GM18505 (cell line): ENCODE results near the gene SFMBT2.

ENCODE experiments used
- ATAC-seq: cut with Tn5 transposase; IDR thresholded peaks from one replicate; pipeline ENCODE4 v1.9.1; 2021; ENCODE audit not compliant: unreplicated experiment
- POLR2A ChIP-seq: IDR thresholded peaks from 4 replicates; pipeline ENCODE4 v1.6.1; 2011; ENCODE audit warnings: borderline replicate concordance; ENCODE audit not compliant: insufficient read depth, insufficient read length; ENCODE audit errors: extremely low read depth

Gene SFMBT2

GRCh38 chr10:7351894-7352293, 58.9 kb downstream of the SFMBT2 start:
- ATAC-seq: no peak
- TF ChIP-seq POLR2A: no peak

- TF ChIP-seq POLR2A: no peak
- ATAC-seq: no peak
Observed at GRCh38 chr10:7350541-7351195, 60.2 kb downstream of the SFMBT2 start.

GRCh38 chr10:7345717-7346116, 65.1 kb downstream of the SFMBT2 start:
- ATAC-seq: no peak

GRCh38 chr10:7343040-7343439, 67.8 kb downstream of the SFMBT2 start:
- no peak for ATAC-seq
- no peak for TF ChIP-seq POLR2A

More at GRCh38 chr10:7345717-7346116, 65.1 kb downstream of the SFMBT2 start:
- TF ChIP-seq POLR2A: no peak

- TF ChIP-seq POLR2A: no peak
- no peak for ATAC-seq
Observed at GRCh38 chr10:7340179-7340874, 70.5 kb downstream of the SFMBT2 start.

- ATAC-seq: no peak
- no peak for TF ChIP-seq POLR2A
Observed at GRCh38 chr10:7339510-7339909, 71.3 kb downstream of the SFMBT2 start.

- no peak for ATAC-seq
- TF ChIP-seq POLR2A: no peak
Observed at GRCh38 chr10:7338469-7338868, 72.4 kb downstream of the SFMBT2 start.

- TF ChIP-seq POLR2A: no peak
- ATAC-seq: peak; percentile 84
Observed at GRCh38 chr10:7337431-7338171, 73.2 kb downstream of the SFMBT2 start.

GRCh38 chr10:7335977-7336376, 74.9 kb downstream of the SFMBT2 start:
- ATAC-seq: no peak
- TF ChIP-seq POLR2A: no peak

- ATAC-seq: no peak
- no peak for TF ChIP-seq POLR2A
Observed at GRCh38 chr10:7334642-7334964, 76.2 kb downstream of the SFMBT2 start.

GRCh38 chr10:7333961-7334641, 76.7 kb downstream of the SFMBT2 start:
- ATAC-seq: no peak

GRCh38 chr10:7329219-7329618, 81.6 kb downstream of the SFMBT2 start:
- ATAC-seq: no peak
- TF ChIP-seq POLR2A: no peak

More at GRCh38 chr10:7333961-7334641, 76.7 kb downstream of the SFMBT2 start:
- no peak for TF ChIP-seq POLR2A

- ATAC-seq: no peak
- TF ChIP-seq POLR2A: no peak
Observed at GRCh38 chr10:7327885-7328284, 82.9 kb downstream of the SFMBT2 start.

- ATAC-seq: no peak
- no peak for TF ChIP-seq POLR2A
Observed at GRCh38 chr10:7322623-7323022, 88.2 kb downstream of the SFMBT2 start.

GRCh38 chr10:7320072-7320471, 90.8 kb downstream of the SFMBT2 start:
- no peak for ATAC-seq
- no peak for TF ChIP-seq POLR2A
